Measurements from ENCODE around the gene FABP3. TPM values are rescaled to one million over a fixed set of nuclear protein-coding genes. Genes with fewer than 3 reads are reported as not detected.
A peak's percentile ranks its signal among the peaks of the same experiment; 100 is the strongest.

FABP3 gene
- polyA plus RNA-seq, 5 donors, result 6.8 to 15.0 (median 8.5) TPM

GRCh38 chr1:31373897-31374486, 1.1 kb upstream of the FABP3 start:
- no peak for DNase-seq

- no peak for DNase-seq
Observed at GRCh38 chr1:31372751-31373055, 173 bp downstream of the FABP3 start.

- DNase-seq, result no peak
Observed at GRCh38 chr1:31372051-31372450, 825 bp downstream of the FABP3 start.

GRCh38 chr1:31371121-31371959, 1.5 kb downstream of the FABP3 start:
- peak in 1 of 2 donors; percentile 21 for DNase-seq

GRCh38 chr1:31370565-31370964, 2.3 kb downstream of the FABP3 start:
- no peak for DNase-seq

- DNase-seq, result no peak
Observed at GRCh38 chr1:31370021-31370420, 2.9 kb downstream of the FABP3 start.

GRCh38 chr1:31368611-31369107, 4.2 kb downstream of the FABP3 start:
- DNase-seq, result no peak

GRCh38 chr1:31366796-31367195, 6.1 kb downstream of the FABP3 start:
- DNase-seq, result no peak

- DNase-seq, result no peak
Observed at GRCh38 chr1:31364561-31365250, 8.2 kb downstream of the FABP3 start.

- no peak for DNase-seq
Observed at GRCh38 chr1:31362032-31362431, 10.8 kb downstream of the FABP3 start.

GRCh38 chr1:31361607-31362006, 11.3 kb downstream of the FABP3 start:
- no peak for DNase-seq

GRCh38 chr1:31356427-31356826, 16.4 kb downstream of the FABP3 start:
- no peak for DNase-seq

GRCh38 chr1:31354283-31354682, 18.6 kb downstream of the FABP3 start:
- DNase-seq, result no peak

- DNase-seq, result no peak
Observed at GRCh38 chr1:31348449-31348848, 24.4 kb downstream of the FABP3 start.

- DNase-seq, result no peak
Observed at GRCh38 chr1:31346785-31347184, 26.1 kb downstream of the FABP3 start.

- no peak for DNase-seq
Observed at GRCh38 chr1:31345635-31346034, 27.2 kb downstream of the FABP3 start.

- no peak for DNase-seq
Observed at GRCh38 chr1:31344503-31344902, 28.4 kb downstream of the FABP3 start.

- no peak for DNase-seq
Observed at GRCh38 chr1:31336687-31337467, 36.0 kb downstream of the FABP3 start.

GRCh38 chr1:31335007-31335406, 37.9 kb downstream of the FABP3 start:
- peak; percentile 8 to 9 for DNase-seq

- DNase-seq, result no peak
Observed at GRCh38 chr1:31327381-31327780, 45.5 kb downstream of the FABP3 start.

- no peak for DNase-seq
Observed at GRCh38 chr1:31326461-31326860, 46.4 kb downstream of the FABP3 start.

GRCh38 chr1:31324992-31325391, 47.9 kb downstream of the FABP3 start:
- DNase-seq, result no peak
